Large intestine (tissue), 12 donors: ENCODE data around the gene LYL1. TPM values are rescaled to one million over a fixed set of nuclear protein-coding genes. Genes with fewer than 3 reads are reported as not detected.
A peak's percentile ranks its signal among the peaks of the same experiment; 100 is the strongest.
"Not testable (repeated sequence)": the region's sequence is repeated elsewhere in the genome, so short reads cannot be mapped to it uniquely, and the experiment has no call there.

Source experiments
- DNase-seq, 2 donors: peaks; one replicate each; pipeline versions ENCODE4 v3.0.0 to v3.0.0-alpha.2; 2013
- H3K27ac ChIP-seq: one replicate; pipeline ENCODE4 v1.5.1; 2013; ENCODE audit warnings: low read length
- H3K27me3 ChIP-seq: 2 replicates; pipeline ENCODE4 v1.6.1; 2013; ENCODE audit warnings: low read length; ENCODE audit not compliant: control insufficient read depth, insufficient read depth
- H3K36me3 ChIP-seq: 2 replicates; pipeline ENCODE4 v1.6.1; 2013; ENCODE audit warnings: low read length; ENCODE audit not compliant: control insufficient read depth, insufficient read depth
- H3K4me1 ChIP-seq: one replicate; pipeline ENCODE4 v1.6.1; 2013; ENCODE audit warnings: low read length; ENCODE audit not compliant: control insufficient read depth, insufficient read depth
- H3K4me3 ChIP-seq: one replicate; pipeline ENCODE4 v1.5.1; 2013; ENCODE audit warnings: low read length
- H3K9me3 ChIP-seq: one replicate; pipeline ENCODE4 v1.6.1; 2013; ENCODE audit warnings: mild to moderate bottlenecking, low read depth, low read length, moderate library complexity; ENCODE audit not compliant: control insufficient read depth
- WGBS: methylation state at CpG from one replicate; pipeline ENCODE4 v1.1.5; 2013; ENCODE audit warnings: low lambda C conversion rate; ENCODE audit not compliant: insufficient coverage; 5-methylcytosine and 5-hydroxymethylcytosine counted together
- long read RNA-seq, 11 donors: transcript quantifications; one replicate each; lab custom pipeline, GENCODE V29; 2026
- polyA plus RNA-seq: library from polyadenylated mRNA; unstranded; fragments of 120-200 nt; gene quantifications from one replicate; pipeline ENCODE4 v1.2.1, GENCODE V29; 2013

LYL1 gene
- 3.7 TPM for polyA plus RNA-seq
- long read RNA-seq, donor 1, result 0 reads
- long read RNA-seq, donor 2, partial matches to known transcripts, result 0 of 3 reads
- long read RNA-seq, donor 2, other reads (novel, unspliced or antisense), result 0 of 3 reads
- long read RNA-seq, donor 3, result 0 reads
- long read RNA-seq, donor 4, partial matches to known transcripts, result 0 of 1 reads
- long read RNA-seq, donor 4, other reads (novel, unspliced or antisense), result 0 of 1 reads
- long read RNA-seq, donor 5, result 0 reads
- long read RNA-seq, donor 6, partial matches to known transcripts, result 0 of 1 reads
- long read RNA-seq, donor 6, other reads (novel, unspliced or antisense), result 0 of 1 reads
- long read RNA-seq, donor 7, result 0 reads
- long read RNA-seq, donor 8, partial matches to known transcripts, result 0 of 1 reads
- long read RNA-seq, donor 8, other reads (novel, unspliced or antisense), result 0 of 1 reads
- long read RNA-seq, donor 9, partial matches to known transcripts, result 0 of 1 reads
- long read RNA-seq, donor 9, other reads (novel, unspliced or antisense), result 0 of 1 reads
- long read RNA-seq, donor 10, result 0 reads
- long read RNA-seq, donor 11, result 0 reads

DNA sequence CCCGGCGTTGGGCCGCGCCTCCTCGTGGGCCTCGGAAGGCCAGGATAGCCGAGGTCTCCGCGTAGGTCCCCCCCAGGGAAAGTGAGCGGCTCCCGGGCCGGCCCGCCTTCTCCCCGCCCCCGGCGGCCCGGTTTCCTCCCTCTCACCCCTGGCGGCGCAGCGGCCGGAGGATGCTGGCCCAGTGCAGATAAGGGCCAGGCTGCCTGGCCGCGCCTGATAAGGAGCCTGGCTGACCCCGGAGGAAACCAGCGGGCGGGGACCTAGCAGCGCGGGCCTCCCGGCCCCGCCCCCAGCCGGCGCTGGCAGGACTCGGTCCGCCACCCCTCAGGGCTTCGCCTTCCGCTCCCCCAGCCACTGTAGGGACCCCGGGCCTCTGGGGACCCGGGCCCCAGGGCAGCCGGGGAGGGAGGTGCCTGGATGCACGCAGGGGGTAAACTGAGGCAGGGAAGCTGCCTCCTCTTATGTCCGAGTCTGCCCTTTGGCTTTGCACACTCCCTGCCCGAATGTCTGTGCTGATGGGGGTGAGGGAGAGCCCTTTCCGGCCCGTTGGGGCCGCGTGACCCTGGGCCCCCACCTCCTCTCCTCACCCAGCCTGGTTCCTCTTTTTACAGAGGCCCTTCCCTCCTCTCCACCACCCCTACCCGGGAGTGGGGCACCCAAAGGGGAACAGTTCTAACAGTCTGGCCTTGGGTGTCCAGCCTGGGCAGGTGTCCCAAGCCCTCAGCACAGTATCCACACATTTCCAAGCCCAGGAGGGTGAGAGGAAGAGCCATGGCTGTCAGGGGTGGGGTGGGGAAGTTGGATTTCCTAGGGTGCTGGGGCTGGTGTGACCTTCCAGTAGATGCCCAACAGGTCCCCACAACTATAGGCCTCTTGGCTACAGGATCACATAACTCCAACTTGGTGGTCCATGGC, at the start of gene LYL1:
Gene LYL1, minus strand, starts transcription at position 193 of the 915 bp plus-strand sequence. CDS start 1,687 bp downstream, outside the sequence.
- Histone ChIP-seq H3K27ac (no peak within 1 kb of the TSS), H3K27me3 (peaks cover 49% of the 10 kb centered on the region), H3K9me3 (peaks cover 12% of the 10 kb centered on the region), H3K4me3 (peak within 1 kb of the TSS; percentile 23), H3K4me1 (peaks cover 21% of the 10 kb centered on the region), H3K36me3 (peaks cover 5% of the 10 kb centered on the region)
- DNase-seq, result peak; percentile 55 to 57
- WGBS, result no CpG with 5 or more reads among the region's 47 CpGs

DNA sequence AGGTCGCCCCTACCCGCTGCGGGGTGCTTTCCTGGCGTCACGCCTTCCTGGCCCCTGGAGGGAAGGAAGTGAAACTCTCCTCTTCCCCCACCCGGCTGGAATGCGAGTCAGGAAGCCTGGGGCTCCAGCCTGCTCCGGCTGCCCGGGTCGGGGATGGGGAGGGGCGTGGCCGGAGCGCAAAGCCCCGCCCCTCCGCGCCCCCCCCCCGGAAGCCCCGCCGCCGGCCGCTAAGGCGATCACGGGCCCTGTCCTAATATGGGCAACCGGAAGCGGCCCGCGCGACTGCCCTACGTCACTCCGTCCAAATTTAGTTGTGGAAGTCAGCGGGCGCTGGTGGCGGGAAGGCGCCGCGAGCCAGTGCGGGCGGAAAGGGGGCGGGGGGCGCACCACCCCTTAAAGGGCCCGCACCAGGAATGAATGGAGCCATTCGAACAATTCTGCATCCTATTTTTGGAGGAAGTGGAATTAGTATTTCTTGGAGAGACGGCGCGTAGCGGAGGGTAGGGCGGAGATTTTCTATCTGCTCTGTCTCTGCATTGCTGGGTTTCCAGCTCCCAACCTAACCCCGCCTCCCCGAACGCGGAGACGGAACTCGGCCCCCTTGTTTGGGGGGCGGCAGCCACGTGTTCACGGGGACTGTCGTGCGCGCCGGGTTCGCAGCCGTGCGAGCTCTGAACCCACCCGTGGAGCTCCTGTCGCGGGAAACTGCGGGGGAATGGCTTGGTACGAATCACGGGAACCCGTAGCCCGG, 49.1 kb upstream of the LYL1 start:
- Histone ChIP-seq H3K9me3 (no peaks in the 10 kb centered on the region), H3K4me1 (peaks cover 23% of the 10 kb centered on the region), H3K27ac (peak overlapping the region; percentile 100), H3K4me3 (peak overlapping the region; percentile 99), H3K27me3 (no peaks in the 10 kb centered on the region), H3K36me3 (peaks cover 2% of the 10 kb centered on the region)
- WGBS, result no CpG with 5 or more reads among the region's 71 CpGs
- peak; percentile 97 to 98 for DNase-seq

DNA sequence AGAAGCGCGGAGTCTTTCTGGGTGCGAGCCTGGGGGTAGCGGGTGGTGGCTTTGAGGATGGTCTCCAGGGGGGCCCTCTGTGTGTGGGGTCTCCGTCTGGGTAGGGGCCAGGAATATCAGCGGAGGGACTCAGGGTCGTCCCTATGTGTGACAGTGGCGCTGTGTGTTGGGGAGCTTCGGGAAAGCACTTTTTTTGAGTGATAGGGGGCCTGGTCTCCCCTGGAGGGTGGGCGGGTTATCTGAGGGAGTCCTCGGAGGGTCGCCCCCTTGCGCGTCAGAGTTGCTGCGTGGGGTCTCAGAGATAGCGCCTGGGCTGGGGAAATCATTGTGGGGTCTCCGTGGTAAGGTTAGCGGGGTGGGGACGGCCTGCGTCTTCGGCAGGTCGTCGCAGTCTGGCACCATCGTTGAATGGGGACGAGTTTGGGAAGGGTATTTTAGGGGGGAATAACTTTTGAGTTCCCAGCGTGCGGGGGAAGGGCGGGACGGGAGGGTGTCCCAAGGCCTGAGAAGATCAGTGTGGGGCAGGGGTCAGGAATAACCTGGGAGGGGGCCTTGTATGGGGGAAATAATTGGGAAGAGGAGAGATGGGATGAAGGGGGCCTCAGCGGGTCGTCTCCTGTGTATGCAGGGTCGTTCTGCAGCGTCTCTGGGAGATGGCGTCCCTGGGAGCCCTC, 48.4 kb upstream of the LYL1 start:
- H3K4me1 ChIP-seq, result peaks cover 19% of the 10 kb centered on the region
- peak overlapping the region; percentile 99 for H3K27ac ChIP-seq
- no peaks in the 10 kb centered on the region for H3K27me3 ChIP-seq
- H3K4me3 ChIP-seq, result peak overlapping the region; percentile 99
- no peaks in the 10 kb centered on the region for H3K9me3 ChIP-seq
- WGBS, result no CpG with 5 or more reads among the region's 34 CpGs
- peaks cover 2% of the 10 kb centered on the region for H3K36me3 ChIP-seq
- no peak for DNase-seq

DNA sequence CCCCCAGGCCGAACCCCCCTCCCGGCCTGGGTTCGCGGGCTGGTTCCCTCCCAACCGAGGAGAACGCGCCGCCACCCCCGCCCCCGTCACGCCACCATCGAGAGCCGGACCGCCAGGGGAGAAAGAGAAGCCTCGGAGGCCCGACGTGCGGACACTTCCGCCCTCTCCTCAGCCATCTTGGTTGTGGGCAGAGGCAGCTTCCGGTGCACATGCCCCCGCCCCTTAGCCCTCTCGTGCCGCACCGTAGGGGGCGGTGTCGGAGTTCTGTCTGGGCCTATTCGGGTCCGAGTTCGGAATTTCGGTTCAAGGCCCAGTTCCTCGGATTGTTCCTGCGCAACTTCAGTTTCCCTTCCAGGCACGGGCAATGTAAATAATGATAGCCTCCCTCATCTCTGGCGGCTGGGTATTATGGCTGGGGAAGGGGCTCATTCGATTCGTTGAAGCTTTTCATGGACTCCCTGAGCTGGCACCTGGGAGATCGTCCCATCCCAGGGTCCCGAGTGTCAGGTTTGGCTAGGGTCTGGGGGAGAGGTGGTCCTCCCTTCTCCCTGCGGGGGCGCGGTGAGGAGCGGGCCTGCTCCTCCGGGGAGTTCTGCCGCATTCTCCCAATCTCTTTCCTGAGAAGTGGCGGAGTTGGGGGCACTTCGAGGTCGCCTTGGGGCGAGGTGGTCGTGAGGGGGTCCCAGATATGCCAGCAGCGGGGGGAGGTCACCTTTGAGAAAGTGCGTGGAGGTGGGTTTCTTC, 47.7 kb upstream of the LYL1 start, which contains the start of the genes IER2 and STX10:
Gene IER2, plus strand, starts transcription at position 225 of the 744 bp plus-strand sequence. CDS start 2,776 bp downstream, outside the sequence.
Gene STX10, minus strand, starts transcription at position 189 of the 744 bp plus-strand sequence. CDS start 202 bp downstream, outside the sequence.
- no peaks in the 10 kb centered on the region for H3K9me3 ChIP-seq

DNA sequence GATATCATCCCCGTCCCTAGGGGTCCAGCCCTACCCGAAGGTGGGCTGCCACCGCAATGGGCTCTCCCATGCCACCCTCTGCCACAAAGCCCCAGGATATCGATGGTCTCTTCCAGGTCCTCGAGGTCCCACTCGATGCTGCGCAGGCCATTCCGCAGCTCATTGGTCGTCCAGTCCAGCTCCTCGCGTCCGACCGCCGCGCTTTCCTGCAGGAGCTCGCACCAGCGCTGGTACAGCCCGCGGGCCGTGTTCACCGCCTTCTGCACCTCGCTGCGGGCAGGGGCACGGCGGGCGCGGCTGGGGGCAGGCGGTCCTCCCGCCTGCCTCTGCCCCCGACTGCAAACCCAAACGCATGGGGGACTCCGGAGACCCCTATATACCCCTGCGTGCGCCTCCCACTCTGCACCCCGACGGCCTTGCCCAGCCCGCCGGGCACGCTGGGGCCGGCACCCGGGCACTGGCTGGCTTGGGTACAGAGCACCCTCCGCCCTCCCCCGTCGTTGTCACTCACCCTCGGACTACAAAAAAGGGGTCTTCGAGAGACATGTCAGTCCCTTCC, 47.0 kb upstream of the LYL1 start:
- H3K36me3 ChIP-seq, result peaks cover 7% of the 10 kb centered on the region
- H3K4me1 ChIP-seq, result peaks cover 10% of the 10 kb centered on the region
- H3K9me3 ChIP-seq, result no peaks in the 10 kb centered on the region
- H3K4me3 ChIP-seq, result peak overlapping the region; percentile 99
- no CpG with 5 or more reads among the region's 46 CpGs for WGBS
- no peaks in the 10 kb centered on the region for H3K27me3 ChIP-seq
- peak overlapping the region; percentile 99 for H3K27ac ChIP-seq
- no peak for DNase-seq

More for the DNA sequence above, 47.7 kb upstream of the LYL1 start, which contains the start of the genes IER2 and STX10:
- H3K27me3 ChIP-seq, result no peaks in the 10 kb centered on the region
- H3K27ac ChIP-seq, result peak within 1 kb of the TSS; percentile 99
- WGBS, result no CpG with 5 or more reads among the region's 51 CpGs
- peak within 1 kb of the TSS; percentile 99 for H3K4me3 ChIP-seq
- DNase-seq, result peak; percentile 97
- H3K36me3 ChIP-seq, result peaks cover 3% of the 10 kb centered on the region
- peaks cover 15% of the 10 kb centered on the region for H3K4me1 ChIP-seq

DNA sequence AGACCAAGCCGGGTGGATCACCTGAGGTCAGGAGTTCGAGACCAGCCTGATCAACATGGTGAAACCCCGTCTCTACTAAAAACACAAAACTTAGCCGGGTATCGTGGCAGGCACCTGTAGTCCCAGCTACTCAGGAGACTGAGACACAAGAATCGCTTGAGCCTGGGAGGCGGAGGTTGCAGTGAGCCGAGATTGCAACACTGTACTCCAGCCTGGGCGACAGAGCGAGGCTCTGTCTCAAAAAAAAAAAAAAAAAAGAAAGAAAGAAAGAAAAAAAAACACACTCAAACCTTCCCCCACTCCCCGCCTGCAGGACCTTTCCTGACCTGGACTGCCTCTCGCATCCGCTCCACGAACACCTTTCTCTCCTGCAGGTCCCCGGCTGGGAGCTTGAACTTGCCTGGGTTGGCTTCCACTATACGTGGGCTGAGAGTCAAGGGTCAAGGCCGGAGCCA, 46.5 kb upstream of the LYL1 start:
- no CpG with 5 or more reads among the region's 17 CpGs for WGBS
- not testable (repeated sequence) for DNase-seq
- H3K4me3 ChIP-seq, result peak overlapping the region; percentile 99

DNA sequence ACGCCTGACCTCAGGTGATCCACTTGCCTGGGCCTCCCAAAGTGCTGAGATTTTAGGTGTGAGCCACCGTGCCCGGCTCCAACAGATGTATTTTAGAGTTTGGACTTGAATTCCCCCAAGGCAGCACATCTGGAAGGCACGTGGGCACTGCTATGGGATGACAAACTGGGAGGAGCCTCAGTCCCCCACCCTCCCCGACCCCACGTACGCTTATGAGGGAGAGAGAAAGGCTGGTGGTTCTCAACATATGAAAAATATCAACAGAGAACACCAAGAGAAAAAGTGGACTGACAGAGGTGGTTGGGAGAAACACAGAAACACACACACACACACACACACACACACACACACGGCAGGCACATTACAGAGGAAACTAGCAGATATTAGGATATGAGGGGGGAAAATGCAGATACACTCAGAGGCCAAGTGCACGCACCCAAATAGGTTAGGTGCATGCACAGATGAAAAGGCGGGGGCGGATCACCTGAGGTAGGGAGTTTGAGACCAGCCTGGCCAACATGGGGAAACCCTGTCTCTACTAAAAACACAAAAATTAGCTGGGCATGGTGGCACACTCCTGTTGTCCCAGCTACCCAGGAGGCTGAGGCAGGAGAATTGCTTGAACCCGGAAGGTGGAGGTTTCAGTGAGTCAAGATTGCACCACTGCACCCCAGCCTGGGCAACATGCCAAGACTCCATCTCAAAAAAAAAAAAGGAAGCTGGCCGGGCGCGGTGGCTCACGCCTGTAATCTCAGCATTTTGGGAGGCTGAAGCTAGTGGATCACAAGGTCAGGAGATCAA, 44.3 kb upstream of the LYL1 start:
- no peak for DNase-seq
- Histone ChIP-seq H3K4me3 (no peak overlapping the region), H3K27me3 (no peaks in the 10 kb centered on the region), H3K36me3 (peaks cover 15% of the 10 kb centered on the region), H3K27ac (no peak overlapping the region), H3K4me1 (peaks cover 10% of the 10 kb centered on the region), H3K9me3 (no peaks in the 10 kb centered on the region)
- WGBS, result 95% methylated on average over 4 of the region's 16 CpGs

More for the DNA sequence above, 46.5 kb upstream of the LYL1 start:
- not testable (repeated sequence) for H3K9me3 ChIP-seq, H3K36me3 ChIP-seq, H3K27me3 ChIP-seq
- peaks cover 10% of the 10 kb centered on the region for H3K4me1 ChIP-seq
- peak overlapping the region; percentile 99 for H3K27ac ChIP-seq

DNA sequence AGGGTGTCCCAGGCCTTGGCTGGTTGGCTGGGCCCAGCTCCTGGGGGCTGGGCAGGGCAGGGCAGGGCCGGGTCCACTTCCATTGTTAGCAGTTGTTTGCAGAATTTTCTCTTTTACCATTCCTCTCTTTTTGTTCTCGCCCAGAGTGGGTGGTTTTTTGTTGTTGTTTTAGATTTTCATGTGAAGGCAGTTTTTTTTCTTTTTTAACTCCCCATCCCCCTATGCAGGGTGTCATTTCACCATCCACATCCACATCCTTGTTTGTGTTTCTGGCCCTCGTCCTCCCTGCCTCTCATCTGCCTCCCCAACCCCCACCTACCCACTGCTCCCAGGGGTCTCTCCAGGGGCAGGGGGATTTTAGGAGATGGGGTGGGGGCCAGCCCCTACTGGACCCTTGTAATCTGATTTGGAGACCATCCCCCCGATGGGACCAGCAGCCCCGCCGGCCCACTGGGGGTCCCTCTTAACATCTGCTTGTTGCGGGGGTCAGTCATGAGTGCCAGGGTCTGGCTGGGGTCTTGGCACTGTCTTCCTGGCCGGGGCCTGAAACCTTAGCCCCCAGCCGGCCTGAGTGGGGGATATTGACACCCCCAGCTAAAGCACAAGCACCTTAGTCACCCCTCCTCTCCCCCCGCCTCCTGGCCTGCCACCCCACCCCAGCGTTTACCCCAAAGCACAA, 37.1 kb upstream of the LYL1 start:
- Histone ChIP-seq H3K27ac (no peak overlapping the region), H3K36me3 (peaks cover 46% of the 10 kb centered on the region), H3K4me3 (no peak overlapping the region), H3K9me3 (no peaks in the 10 kb centered on the region), H3K4me1 (no peaks in the 10 kb centered on the region), H3K27me3 (no peaks in the 10 kb centered on the region)
- DNase-seq, result no peak
- no CpG with 5 or more reads among the region's 11 CpGs for WGBS
